ENCODE results near the gene ANKRD13D. TPM values are rescaled to one million over a fixed set of nuclear protein-coding genes. Genes with fewer than 3 reads are reported as not detected.
A peak's percentile ranks its signal among the peaks of the same experiment; 100 is the strongest.

ANKRD13D gene
- total and polyA plus RNA-seq, 9 donors: 16.2 to 35.5 (median 30.6) TPM

DNA sequence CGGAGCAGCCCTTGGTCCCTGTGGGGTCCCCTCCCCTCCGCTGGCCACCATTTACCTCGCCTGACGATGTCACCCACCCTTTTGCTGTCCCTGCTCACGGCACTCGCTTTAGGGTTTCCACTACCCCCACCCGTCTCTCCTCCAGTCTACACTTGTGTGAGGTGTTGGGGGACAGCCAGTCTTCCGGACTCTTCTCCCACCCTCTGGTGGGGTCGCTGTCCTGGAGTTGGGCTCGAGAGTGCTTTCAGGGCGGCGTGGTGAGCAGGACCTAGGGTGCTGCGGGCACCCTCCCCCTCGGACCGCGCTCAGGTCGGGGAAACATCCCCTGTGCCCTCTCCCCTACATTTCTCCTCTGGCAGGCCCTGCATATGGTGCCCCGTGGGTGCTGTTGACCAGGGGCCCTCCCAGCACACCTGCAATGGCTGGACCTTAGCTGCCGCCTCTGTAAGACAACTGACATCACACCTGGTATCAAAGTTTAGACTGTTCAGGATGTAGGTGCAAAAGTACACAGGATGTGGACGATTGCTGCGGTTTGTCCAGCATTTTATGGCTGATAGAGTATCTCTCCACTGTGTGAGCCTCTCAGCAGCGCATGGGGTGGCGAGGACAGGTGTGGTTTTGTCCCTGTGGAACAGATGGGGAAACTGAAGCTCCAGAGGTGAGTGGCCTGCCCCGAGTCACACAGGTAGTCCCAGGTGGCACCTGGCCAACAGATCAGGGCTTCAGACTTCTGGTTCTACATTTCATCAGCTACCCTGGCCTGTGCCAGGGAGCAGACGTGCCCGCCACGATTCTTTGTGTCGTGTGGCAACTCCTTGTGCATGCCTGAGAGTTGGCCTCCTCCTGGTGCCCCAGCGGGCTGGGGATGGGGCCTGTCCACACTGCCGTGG is 21.7 kb upstream of the ANKRD13D start:
- Histone ChIP-seq H3K9me3 (replicated peaks; ENCODE audit: control insufficient read depth, low read depth, low read length) (no peaks in the 10 kb centered on the region), H3K27ac (ENCODE audit: low read length) (peak overlapping the region; percentile 51), H3K4me3 (ENCODE audit: low read length) (peak overlapping the region; percentile 84), H3K36me3 (ENCODE audit: control insufficient read depth, insufficient read depth, low read length) (peaks cover 35% of the 10 kb centered on the region), H3K4me1 (ENCODE audit: control insufficient read depth, insufficient read depth, low read length) (peaks cover 70% of the 10 kb centered on the region), H3K27me3 (ENCODE audit: control insufficient read depth, insufficient read depth, low read length) (no peaks in the 10 kb centered on the region)
- no peak for DNase-seq
- WGBS (ENCODE audit: insufficient coverage): 28% methylated on average over 21 of the region's 30 CpGs

DNA sequence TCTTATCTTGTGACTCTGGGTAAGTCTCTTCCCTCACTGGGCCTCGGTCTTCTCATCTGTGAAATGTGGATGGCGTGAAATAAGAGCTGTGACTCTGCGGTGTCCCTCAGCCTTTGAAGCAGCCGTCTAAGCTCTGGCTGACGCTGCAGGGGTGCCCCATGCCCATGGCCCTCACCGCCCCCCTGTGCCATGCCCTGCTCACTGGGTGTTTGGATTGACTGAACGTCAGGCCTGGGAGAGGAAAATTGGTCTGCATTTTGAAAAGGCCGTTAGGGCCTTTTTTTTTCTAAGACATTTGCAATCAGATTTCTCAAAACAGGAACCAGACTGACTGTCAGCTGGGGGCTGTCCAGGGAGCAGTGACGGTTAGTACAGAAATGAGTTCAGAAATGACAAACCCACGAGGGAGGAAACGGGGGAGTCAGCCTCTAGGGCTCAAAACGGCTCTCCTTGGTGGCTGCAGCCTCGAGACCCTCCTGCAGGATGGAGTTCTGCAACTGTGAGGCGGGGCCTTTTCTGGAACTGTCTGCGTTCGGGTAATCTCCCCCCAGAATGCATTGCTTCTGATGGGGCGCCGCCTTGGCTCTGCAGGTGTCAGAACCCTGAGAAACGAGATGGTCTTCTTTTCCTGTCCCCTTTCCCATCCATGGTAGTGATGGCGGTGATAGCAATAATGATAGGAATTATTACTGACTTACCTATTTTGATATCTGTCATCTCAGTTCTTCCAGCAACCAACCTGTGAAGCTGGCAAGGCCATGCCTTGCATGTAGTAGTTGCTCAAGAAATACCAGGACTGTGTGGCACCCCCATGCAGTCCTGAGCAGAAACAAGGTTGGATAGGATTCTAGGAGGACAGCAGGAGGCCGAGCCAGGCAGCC is 20.8 kb upstream of the ANKRD13D start:
- Histone ChIP-seq H3K36me3 (ENCODE audit: control insufficient read depth, insufficient read depth, low read length) (peaks cover 44% of the 10 kb centered on the region), H3K4me1 (ENCODE audit: control insufficient read depth, insufficient read depth, low read length) (peaks cover 70% of the 10 kb centered on the region), H3K27ac (ENCODE audit: low read length) (peak overlapping the region; percentile 51), H3K4me3 (ENCODE audit: low read length) (peak overlapping the region; percentile 84), H3K27me3 (ENCODE audit: control insufficient read depth, insufficient read depth, low read length) (no peaks in the 10 kb centered on the region), H3K9me3 (replicated peaks; ENCODE audit: control insufficient read depth, low read depth, low read length) (no peaks in the 10 kb centered on the region)
- 55% methylated on average over 10 of the region's 21 CpGs for WGBS (ENCODE audit: insufficient coverage)
- no peak for DNase-seq

DNA sequence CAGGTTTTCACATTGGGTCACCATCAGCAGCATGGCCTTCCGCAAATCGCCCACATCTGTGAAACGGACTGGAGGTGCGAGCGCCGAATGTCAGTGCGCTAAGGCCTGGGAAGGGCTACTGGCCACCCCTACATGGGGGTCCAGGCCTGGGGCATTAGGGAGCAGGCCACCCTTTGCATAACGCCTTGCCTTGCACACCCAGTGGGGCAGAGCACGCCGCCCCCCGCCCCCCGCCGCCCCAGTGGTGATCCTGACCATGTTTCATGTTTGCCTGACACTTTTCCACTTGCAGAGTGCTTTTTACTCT is 20.2 kb upstream of the ANKRD13D start:
- peaks cover 73% of the 10 kb centered on the region for H3K4me1 ChIP-seq (ENCODE audit: control insufficient read depth, insufficient read depth, low read length)
- no peaks in the 10 kb centered on the region for H3K9me3 ChIP-seq (replicated peaks; ENCODE audit: control insufficient read depth, low read depth, low read length)
- DNase-seq: no peak
- H3K27ac ChIP-seq (ENCODE audit: low read length): no peak overlapping the region
- H3K36me3 ChIP-seq (ENCODE audit: control insufficient read depth, insufficient read depth, low read length): peaks cover 44% of the 10 kb centered on the region
- WGBS (ENCODE audit: insufficient coverage): 69% methylated on average over 10 of the region's 13 CpGs
- no peak overlapping the region for H3K4me3 ChIP-seq (ENCODE audit: low read length)
- no peaks in the 10 kb centered on the region for H3K27me3 ChIP-seq (ENCODE audit: control insufficient read depth, insufficient read depth, low read length)

DNA sequence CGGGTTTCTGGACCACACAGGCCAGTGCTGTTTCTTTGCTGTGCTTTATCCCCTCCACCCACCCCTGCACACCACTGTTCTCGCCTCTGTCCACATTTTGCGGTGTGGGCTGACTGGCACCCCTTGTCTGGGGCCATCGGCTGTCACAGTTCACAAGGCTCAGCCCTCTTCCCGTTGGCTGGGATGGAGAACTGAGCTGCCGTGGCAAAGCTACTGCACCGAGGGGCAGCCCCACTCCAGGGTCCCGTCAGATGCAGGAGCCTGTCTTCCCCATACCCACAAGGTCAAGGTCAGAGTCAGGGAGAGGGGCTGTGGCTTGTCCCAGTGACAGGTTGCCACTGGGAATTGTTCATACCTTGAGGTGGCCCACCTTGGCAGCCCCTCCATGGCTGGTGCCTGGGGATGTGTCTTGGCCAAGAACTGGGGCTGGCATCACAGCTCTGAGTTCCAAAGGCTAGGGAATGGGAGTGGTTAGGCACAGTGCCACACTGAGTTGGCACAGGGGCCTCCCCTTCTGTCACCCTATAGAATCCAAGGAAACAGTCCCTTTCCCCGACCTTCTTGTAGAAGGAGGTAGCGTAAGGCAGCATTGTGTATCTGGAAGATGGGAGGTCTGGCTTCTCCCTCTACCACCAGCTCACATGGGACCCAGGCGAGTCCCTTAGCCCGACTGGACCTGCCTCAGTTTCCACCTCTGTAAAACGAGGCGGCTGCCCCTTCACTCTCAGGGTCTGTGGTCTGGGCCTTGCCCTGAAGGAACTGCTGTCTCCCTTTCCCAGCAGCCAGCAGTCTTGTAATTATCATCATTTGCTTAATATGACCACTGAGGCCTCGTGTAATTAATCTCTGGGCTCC is 19.5 kb upstream of the ANKRD13D start:
- Histone ChIP-seq H3K36me3 (ENCODE audit: control insufficient read depth, insufficient read depth, low read length) (peaks cover 44% of the 10 kb centered on the region), H3K4me3 (ENCODE audit: low read length) (peak overlapping the region; percentile 18), H3K9me3 (replicated peaks; ENCODE audit: control insufficient read depth, low read depth, low read length) (no peaks in the 10 kb centered on the region), H3K27me3 (ENCODE audit: control insufficient read depth, insufficient read depth, low read length) (no peaks in the 10 kb centered on the region), H3K27ac (ENCODE audit: low read length) (peak overlapping the region; percentile 75), H3K4me1 (ENCODE audit: control insufficient read depth, insufficient read depth, low read length) (peaks cover 79% of the 10 kb centered on the region)
- 21% methylated on average over 10 of the region's 15 CpGs for WGBS (ENCODE audit: insufficient coverage)
- no peak for DNase-seq

DNA sequence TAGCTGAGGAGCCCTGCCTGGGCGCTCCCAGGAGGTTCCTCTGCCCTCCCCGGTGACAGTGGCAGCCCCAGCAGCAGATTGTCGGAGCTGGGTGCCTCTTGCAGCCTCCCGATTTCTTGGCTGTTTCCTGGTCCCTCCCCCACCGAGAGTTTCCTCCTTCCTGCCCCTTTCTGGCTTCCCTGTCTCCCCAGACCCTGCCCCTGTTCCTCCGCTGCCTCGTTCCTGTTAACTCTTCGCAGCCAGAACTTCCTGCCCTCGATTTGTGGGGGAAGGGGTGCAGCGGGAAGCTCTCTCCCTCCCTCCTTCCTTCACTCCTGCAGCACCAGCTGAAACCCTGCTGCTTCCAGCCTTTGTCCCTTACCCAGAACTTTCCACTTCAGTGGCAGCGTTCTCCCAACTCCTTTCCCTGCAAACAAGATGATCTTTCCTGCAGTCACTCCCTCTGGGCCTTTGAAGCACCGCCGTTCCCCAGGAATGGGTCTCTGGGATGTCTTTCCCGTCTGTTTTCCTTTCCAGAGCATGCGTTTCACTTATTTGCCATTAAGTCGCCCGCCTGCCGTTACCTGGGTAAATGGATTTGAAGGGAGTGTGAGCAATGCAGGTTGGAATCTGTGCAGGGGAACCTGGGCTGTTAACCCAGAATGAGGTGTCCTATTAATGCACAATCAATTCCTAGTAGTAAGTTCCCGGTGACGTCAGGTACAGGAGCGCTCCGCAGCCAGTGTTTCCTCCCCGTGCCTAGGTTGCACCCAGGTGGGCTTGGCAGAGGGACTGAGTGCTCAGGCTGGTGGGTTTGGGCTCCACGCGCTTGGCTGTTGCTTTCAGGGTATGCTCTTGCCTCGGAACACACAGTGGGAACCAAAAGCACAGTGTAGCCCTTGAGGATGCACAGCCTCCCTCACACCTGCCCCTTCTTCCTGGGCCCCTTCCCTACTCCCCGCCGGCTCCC is 18.6 kb upstream of the ANKRD13D start:
- peak overlapping the region; percentile 75 for H3K27ac ChIP-seq (ENCODE audit: low read length)
- whole genome bisulfite sequencing (ENCODE audit: insufficient coverage): 11% methylated on average over 16 of the region's 28 CpGs

DNA sequence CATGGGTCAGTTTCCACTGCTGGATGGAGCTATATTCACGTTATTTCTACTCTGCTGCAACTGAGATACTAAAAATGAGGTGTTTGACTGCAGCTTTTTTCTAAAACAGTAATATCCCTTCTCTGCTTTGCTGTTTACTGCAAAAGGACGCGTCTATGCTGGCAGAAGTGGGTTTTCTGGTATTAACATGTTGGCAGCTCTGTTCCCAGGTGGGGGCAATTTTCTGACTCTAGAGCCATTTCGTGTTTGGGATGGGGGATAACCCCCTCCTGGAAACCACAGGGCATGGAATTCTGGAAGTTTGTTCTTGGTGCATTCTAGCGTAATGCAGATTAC is 17.9 kb upstream of the ANKRD13D start:
- 41% methylated on average over 3 of the region's 5 CpGs for WGBS (ENCODE audit: insufficient coverage)
- H3K36me3 ChIP-seq (ENCODE audit: control insufficient read depth, insufficient read depth, low read length): peaks cover 54% of the 10 kb centered on the region
- no peaks in the 10 kb centered on the region for H3K9me3 ChIP-seq (replicated peaks; ENCODE audit: control insufficient read depth, low read depth, low read length)
- peaks cover 88% of the 10 kb centered on the region for H3K4me1 ChIP-seq (ENCODE audit: control insufficient read depth, insufficient read depth, low read length)
- H3K27ac ChIP-seq (ENCODE audit: low read length): peak overlapping the region; percentile 24
- H3K4me3 ChIP-seq (ENCODE audit: low read length): no peak overlapping the region
- no peaks in the 10 kb centered on the region for H3K27me3 ChIP-seq (ENCODE audit: control insufficient read depth, insufficient read depth, low read length)
- no peak for DNase-seq

More for the DNA sequence above, 18.6 kb upstream of the ANKRD13D start:
- DNase-seq: peak; percentile 86
- Histone ChIP-seq H3K27me3 (ENCODE audit: control insufficient read depth, insufficient read depth, low read length) (no peaks in the 10 kb centered on the region), H3K4me1 (ENCODE audit: control insufficient read depth, insufficient read depth, low read length) (peaks cover 87% of the 10 kb centered on the region), H3K9me3 (replicated peaks; ENCODE audit: control insufficient read depth, low read depth, low read length) (no peaks in the 10 kb centered on the region), H3K4me3 (ENCODE audit: low read length) (peak overlapping the region; percentile 18), H3K36me3 (ENCODE audit: control insufficient read depth, insufficient read depth, low read length) (peaks cover 50% of the 10 kb centered on the region)

DNA sequence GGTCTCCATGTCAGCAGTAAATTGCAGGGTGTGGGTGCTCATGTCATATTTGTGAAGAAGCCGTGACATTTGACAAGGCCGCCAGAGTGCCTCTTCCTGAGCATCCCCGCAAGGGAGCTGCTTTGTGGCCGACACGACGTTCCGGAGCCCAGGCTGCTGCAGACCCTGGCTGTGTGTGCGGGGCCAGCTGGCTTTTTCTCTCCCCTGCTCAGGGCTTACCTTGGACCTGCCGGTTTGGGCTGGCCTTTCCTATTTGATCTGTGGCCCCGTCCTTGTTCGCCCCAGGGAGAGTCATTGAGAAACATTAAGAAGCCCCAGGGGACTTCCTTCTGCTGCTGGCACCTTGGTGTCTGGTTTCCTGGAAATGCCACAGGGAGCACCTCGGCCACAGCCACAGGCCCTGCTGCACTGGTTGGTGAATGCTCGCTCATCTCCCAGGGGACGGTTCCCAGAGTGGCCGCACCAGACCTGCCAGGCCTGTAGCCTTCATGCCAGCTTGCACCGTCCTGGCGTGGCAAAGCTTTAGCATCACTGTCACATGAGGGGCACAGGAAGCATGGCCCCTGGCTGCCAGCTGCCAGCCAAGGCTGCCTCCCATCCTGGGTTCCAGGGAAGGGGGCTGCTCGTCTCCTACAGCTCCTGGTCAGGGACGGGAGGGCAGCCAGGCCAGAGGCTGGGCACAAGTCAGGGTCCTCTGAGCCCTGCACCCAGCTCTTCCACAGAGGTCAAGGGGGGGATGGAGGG is 17.4 kb upstream of the ANKRD13D start:
- no peak for DNase-seq
- peaks cover 93% of the 10 kb centered on the region for H3K4me1 ChIP-seq (ENCODE audit: control insufficient read depth, insufficient read depth, low read length)

DNA sequence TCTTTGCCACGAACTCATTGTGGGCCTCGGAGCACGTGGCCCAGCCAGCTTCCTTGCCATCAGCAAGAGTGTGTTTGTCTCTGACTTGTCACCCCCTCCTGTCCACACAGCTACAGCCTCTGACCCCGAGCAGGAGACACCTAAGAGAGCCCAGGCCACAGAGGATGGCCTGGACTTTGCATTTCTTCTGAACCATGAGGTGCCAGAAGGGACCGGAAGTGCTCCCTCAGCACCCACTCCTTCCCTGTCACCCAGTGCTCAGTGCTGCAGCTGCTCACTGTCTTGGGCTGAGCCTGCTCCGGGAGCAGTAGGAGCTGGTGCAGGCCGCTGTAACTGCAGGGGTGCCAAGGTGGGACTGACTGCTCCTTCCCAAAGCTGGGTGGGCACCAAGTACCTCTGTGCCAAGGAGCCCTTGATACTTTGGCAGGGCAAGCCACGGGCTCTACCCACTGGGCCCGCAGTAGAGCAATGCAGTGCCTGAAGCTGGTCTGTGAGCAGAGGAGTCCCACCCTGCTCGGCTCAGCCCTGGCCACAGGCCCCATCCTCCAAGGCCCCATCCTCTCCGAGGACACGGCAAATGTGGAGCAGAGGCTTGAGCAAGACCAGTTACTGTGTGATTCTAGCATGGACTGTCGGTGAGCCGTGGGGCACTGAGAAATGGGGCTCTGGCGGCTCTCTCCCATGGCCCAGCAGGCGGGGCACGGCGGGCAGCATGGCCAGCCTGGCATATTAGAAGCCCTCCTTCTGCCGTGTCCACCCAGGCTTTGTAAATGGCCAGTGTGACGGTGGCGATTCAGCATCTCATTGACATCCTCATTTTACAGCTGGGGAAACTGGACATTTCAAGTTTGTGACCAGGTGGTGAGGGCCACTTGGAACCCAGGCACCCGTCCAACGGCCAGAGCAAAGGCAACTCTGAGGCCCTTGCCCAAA is 16.5 kb upstream of the ANKRD13D start:
- Histone ChIP-seq H3K27ac (ENCODE audit: low read length) (peak overlapping the region; percentile 7), H3K27me3 (ENCODE audit: control insufficient read depth, insufficient read depth, low read length) (no peaks in the 10 kb centered on the region), H3K4me3 (ENCODE audit: low read length) (no peak overlapping the region), H3K9me3 (replicated peaks; ENCODE audit: control insufficient read depth, low read depth, low read length) (no peaks in the 10 kb centered on the region), H3K36me3 (ENCODE audit: control insufficient read depth, insufficient read depth, low read length) (peaks cover 54% of the 10 kb centered on the region), H3K4me1 (ENCODE audit: control insufficient read depth, insufficient read depth, low read length) (peaks cover 95% of the 10 kb centered on the region)
- DNase-seq: no peak
- 67% methylated on average over 17 of the region's 23 CpGs for WGBS (ENCODE audit: insufficient coverage)

More for the DNA sequence above, 17.4 kb upstream of the ANKRD13D start:
- Histone ChIP-seq H3K27me3 (ENCODE audit: control insufficient read depth, insufficient read depth, low read length) (no peaks in the 10 kb centered on the region), H3K27ac (ENCODE audit: low read length) (peak overlapping the region; percentile 24), H3K4me3 (ENCODE audit: low read length) (no peak overlapping the region), H3K9me3 (replicated peaks; ENCODE audit: control insufficient read depth, low read depth, low read length) (no peaks in the 10 kb centered on the region), H3K36me3 (ENCODE audit: control insufficient read depth, insufficient read depth, low read length) (peaks cover 54% of the 10 kb centered on the region)
- WGBS (ENCODE audit: insufficient coverage): 51% methylated on average over 19 of the region's 19 CpGs
